Epithelial cell of esophagus (primary cell): ENCODE measurements around the gene SLC38A10.

ENCODE experiments used
- DNase-seq: peaks from one replicate; pipeline ENCODE4 v3.0.0; 2010; ENCODE audit warnings: low read depth
- H3K4me3 ChIP-seq: 2 replicates; pipeline ENCODE4 v1.5.1; 2011; ENCODE audit warnings: mild to moderate bottlenecking, low read length, control low read depth
- TF ChIP-seq, protein P1 (sequence below): IDR thresholded peaks from 2 replicates; pipeline ENCODE4 v1.5.1; 2011; ENCODE audit warnings: low read depth, mild to moderate bottlenecking, low read length, control low read depth, inconsistent platforms; ENCODE audit not compliant: insufficient read depth; ENCODE audit errors: missing control alignments

Gene SLC38A10

DNA sequence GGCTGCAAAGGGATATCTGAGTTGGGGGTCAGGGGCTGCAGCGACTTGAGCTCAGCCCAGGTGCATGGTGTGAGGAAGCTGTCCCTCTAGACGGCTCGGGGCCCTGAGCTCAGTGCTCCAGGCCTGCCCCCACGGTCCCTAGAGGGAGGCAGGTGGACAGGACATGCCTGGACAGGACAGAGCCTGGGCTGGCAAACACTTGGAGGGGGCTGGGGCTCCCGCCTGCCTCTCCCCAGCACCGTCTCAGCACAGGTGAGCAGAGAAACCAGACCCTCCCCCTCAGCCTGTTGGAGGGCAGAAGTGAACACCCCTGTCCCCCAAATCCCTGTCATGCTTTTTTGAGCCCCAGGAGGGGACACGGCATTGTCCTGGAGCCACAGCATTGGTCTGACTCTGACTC, 11.4 kb upstream of the SLC38A10 start:
- H3K4me3 ChIP-seq, result no peak overlapping the region
- no peak for DNase-seq
- TF ChIP-seq, protein P1, sequence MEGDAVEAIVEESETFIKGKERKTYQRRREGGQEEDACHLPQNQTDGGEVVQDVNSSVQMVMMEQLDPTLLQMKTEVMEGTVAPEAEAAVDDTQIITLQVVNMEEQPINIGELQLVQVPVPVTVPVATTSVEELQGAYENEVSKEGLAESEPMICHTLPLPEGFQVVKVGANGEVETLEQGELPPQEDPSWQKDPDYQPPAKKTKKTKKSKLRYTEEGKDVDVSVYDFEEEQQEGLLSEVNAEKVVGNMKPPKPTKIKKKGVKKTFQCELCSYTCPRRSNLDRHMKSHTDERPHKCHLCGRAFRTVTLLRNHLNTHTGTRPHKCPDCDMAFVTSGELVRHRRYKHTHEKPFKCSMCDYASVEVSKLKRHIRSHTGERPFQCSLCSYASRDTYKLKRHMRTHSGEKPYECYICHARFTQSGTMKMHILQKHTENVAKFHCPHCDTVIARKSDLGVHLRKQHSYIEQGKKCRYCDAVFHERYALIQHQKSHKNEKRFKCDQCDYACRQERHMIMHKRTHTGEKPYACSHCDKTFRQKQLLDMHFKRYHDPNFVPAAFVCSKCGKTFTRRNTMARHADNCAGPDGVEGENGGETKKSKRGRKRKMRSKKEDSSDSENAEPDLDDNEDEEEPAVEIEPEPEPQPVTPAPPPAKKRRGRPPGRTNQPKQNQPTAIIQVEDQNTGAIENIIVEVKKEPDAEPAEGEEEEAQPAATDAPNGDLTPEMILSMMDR, result no peak

- no peak for DNase-seq
- TF ChIP-seq, protein P1, result no peak
- H3K4me3 ChIP-seq, result no peak overlapping the region
Measured at GRCh38 chr17:81305051-81305630, 10.0 kb upstream of the SLC38A10 start.

DNA sequence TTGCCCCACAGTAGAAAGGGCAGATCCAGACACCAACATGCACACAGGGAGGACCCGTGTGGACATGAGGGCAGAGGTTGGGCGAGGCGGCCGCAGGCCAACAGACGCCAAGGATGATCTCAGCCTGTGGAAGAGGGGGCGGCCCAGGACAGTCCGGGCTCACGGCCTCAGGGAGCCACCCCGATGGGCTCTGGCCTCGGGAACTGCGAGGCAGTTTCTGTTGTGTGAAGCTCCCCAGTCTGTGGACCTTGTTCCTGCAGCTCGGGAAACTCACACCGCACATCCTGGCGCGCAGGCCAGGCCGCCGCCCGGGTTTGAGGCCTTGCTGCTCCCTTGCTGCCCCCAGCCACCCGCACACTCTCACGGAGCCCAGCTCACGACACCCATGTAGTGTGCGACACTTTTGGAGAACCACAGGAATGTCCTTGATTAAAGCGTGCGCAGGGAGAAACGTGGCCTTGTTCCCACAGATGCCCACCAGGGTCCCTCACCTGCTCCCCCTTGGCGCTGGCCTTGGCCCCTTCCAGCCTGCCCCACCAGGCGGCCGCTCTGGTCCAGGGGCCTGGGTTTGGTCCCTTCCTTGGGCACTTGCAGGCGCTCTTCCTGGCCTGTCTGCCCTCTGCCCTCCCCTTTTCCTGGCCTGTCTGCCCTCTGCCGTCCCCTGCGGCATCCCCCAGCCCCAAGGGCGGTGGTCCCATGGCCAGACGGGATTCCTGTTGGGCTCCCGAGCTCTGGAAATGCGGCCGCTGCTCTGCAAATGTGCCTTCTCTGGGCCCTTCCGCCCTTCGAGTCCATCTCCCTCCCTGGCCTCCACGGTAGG, 9.3 kb upstream of the SLC38A10 start:
- DNase-seq, result no peak
- no peak overlapping the region for H3K4me3 ChIP-seq
- TF ChIP-seq, protein P1, result no peak

- TF ChIP-seq, protein P1, result no peak
- no peak overlapping the region for H3K4me3 ChIP-seq
- no peak for DNase-seq
Measured at GRCh38 chr17:81303385-81303784, 8.3 kb upstream of the SLC38A10 start.

DNA sequence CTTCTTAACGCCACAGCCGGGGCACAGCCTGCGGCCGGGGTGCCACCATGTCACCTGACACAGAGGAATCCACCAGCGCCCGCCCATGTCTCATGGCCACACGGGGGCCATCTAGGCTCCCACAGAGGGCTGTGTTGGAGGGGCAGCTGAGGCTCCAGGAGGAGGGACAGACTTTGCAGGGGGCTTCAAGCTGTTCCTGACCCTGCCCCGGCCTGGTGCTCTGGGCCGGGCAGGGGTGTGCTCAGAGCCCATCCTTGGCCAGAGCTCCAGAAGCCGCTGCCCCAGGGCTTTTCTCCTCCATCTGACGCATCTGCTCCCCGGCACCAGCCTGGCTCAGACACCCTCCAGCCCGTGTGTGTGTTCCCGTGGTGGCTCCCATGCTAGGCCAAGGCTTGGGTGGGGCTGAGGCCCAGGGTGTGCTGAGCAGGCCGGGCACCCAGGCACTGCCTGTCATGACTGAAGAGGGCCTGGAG, 7.8 kb upstream of the SLC38A10 start:
- DNase-seq, result no peak

DNA sequence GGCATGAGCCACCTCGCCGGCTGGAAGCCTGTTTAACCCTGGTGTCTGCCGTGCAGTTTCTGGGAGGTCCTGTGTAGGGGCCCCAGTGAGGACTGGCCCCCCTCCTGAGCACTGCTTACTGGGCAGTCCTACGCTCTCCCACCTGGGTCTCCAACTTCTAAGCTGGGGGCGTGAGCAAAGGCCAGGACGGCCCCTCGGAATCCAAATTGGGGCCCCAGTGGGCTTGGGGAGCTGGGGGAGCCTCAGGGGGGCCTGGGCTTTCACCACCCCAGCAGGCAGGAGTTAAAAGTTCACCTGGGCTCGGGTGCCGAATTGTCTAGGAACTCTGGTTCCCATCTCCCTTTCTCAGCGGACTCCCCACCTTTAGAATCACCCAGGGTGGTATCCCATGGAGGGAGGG, 7.2 kb upstream of the SLC38A10 start:
- TF ChIP-seq, protein P1, result no peak
- no peak for DNase-seq
- no peak overlapping the region for H3K4me3 ChIP-seq

More for the DNA sequence above, 7.8 kb upstream of the SLC38A10 start:
- H3K4me3 ChIP-seq, result no peak overlapping the region
- TF ChIP-seq, protein P1, result no peak
